HepG2 (cell line): ENCODE measurements around the gene ZNF385B. TPM values are rescaled to one million over a fixed set of nuclear protein-coding genes. Genes with fewer than 3 reads are reported as not detected.
A peak's percentile ranks its signal among the peaks of the same experiment; 100 is the strongest.

Experiments used
- ATRX ChIP-seq: sonication (generic); formaldehyde crosslinking; IDR thresholded peaks from 2 replicates; pipeline ENCODE4 v1.4.0; 2020; ENCODE audit warnings: missing genetic modification reagents, borderline replicate concordance
- CBX2 ChIP-seq, 2 experiments: fragments of 200-600 bp in 1 of 2; sonication (generic); formaldehyde crosslinking in 1 of 2; IDR thresholded peaks; 2 replicates each; pipeline versions ENCODE4 v1.7.0 to v1.8.1; 2018 to 2022; ENCODE audit warnings: low read depth in 2 of 2, low read length in 1 of 2, mild to moderate bottlenecking in 1 of 2, missing genetic modification reagents in 1 of 2
- HMG20A ChIP-seq: IDR thresholded peaks from 2 replicates; pipeline ENCODE4 v1.6.1; 2016; ENCODE audit warnings: borderline replicate concordance
- NR2C2 ChIP-seq: sonication (generic); formaldehyde crosslinking; IDR thresholded peaks from 2 replicates; pipeline ENCODE4 v1.4.0; 2020; ENCODE audit warnings: missing genetic modification reagents, mild to moderate bottlenecking, moderate library complexity, borderline replicate concordance
- NR2F1 ChIP-seq, 2 experiments: fragments of 450-650 bp in 1 of 2; formaldehyde crosslinking in 1 of 2; IDR thresholded peaks; 2 replicates each; pipeline versions ENCODE4 v1.5.0 to v1.6.1; 2016 to 2020; ENCODE audit warnings: mild to moderate bottlenecking in 1 of 2, missing compliant biosample characterization in 1 of 2, missing genetic modification reagents in 1 of 2, moderate library complexity in 1 of 2
- SSRP1 ChIP-seq: IDR thresholded peaks from 2 replicates; pipeline ENCODE4 v1.6.1; 2016; ENCODE audit warnings: control low read depth
- U2AF2 ChIP-seq: fragments of 200-400 bp; formaldehyde crosslinking; IDR thresholded peaks from 2 replicates; pipeline ENCODE4 v1.6.1; 2017; ENCODE audit warnings: low read depth, mild to moderate bottlenecking, low read length
- ZNF788 ChIP-seq: sonication (generic); formaldehyde crosslinking; IDR thresholded peaks from 2 replicates; pipeline ENCODE4 v1.5.0; 2020; ENCODE audit warnings: mild to moderate bottlenecking, missing genetic modification reagents, borderline replicate concordance
- polyA plus RNA-seq, 8 experiments: library from polyadenylated mRNA; depleted of rRNA in 3 of 8; stranded (reverse) in 7 of 8; unstranded in 1 of 8; fragments of >200 nt; fragmentation: Illumina TruSeq in 4 of 8; extraction: Trizol in 4 of 8; gene quantifications; 2 replicates each; pipeline versions ENCODE4 v1.2.1 to v1.2.3, GENCODE V29; 2011 to 2016; ENCODE audit warnings: low read depth in 4 of 8, missing spikeins in 1 of 8, mixed read lengths in 1 of 8; ENCODE audit not compliant: insufficient read depth in 1 of 8
- total RNA-seq, 5 experiments: library from RNA; depleted of rRNA; stranded (reverse); fragments of >200 nt; fragmentation: Illumina TruSeq; extraction: Trizol; gene quantifications; 2 replicates each; pipeline ENCODE4 v1.2.3, GENCODE V29; 2016; ENCODE audit warnings: low read depth in 1 of 5
- TF ChIP-seq, protein P1 (sequence below): IDR thresholded peaks from 2 replicates; pipeline ENCODE4 v1.6.1; 2016
- TF ChIP-seq, protein P2 (sequence below): sonication (generic); formaldehyde crosslinking; conservative IDR thresholded peaks from 2 replicates; pipeline ENCODE4 v1.4.0; 2020; ENCODE audit warnings: mild to moderate bottlenecking, missing genetic modification reagents, moderate library complexity
- TF ChIP-seq, protein P3 (sequence below): sonication (generic); formaldehyde crosslinking; IDR thresholded peaks from 2 replicates; pipeline ENCODE4 v1.4.0; 2020; ENCODE audit warnings: mild to moderate bottlenecking, missing genetic modification reagents
- TF ChIP-seq, protein P4 (sequence below): sonication (generic); formaldehyde crosslinking; IDR thresholded peaks from 2 replicates; pipeline ENCODE4 v1.4.0; 2020; ENCODE audit warnings: missing genetic modification reagents

Gene ZNF385B
- total and polyA plus RNA-seq, 2 of the 13 experiments (the other 11 are each of a cell fraction or from before 2014, with no cell fraction given): 3.3 to 6.7 TPM

DNA sequence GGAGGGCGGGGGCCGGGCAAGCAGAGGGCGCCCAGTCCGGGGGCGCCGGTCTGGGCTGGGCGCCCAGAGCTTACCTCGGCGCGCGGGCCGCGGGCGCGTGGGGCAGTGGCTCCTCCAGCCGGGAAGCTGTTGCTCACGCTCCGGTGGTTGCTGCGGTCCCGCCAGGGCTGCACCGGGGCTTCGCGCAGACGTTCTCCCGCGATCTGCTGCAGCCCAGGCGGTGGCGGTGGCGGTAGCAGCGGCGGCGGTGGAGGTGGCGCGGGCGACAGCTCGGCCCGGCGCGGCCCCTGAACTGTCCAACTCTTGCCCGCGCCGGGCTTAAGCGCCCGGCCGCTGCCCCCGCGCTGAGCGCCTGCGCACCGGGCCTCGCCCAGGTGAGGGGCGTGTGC, 391 bp downstream of the ZNF385B start (continued):
- TF ChIP-seq SSRP1 (CRISPR knock-in tag): no peak
- TF ChIP-seq, protein P1, sequence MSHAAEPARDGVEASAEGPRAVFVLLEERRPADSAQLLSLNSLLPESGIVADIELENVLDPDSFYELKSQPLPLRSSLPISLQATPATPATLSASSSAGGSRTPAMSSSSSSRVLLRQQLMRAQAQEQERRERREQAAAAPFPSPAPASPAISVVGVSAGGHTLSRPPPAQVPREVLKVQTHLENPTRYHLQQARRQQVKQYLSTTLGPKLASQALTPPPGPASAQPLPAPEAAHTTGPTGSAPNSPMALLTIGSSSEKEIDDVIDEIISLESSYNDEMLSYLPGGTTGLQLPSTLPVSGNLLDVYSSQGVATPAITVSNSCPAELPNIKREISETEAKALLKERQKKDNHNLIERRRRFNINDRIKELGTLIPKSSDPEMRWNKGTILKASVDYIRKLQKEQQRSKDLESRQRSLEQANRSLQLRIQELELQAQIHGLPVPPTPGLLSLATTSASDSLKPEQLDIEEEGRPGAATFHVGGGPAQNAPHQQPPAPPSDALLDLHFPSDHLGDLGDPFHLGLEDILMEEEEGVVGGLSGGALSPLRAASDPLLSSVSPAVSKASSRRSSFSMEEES (CRISPR knock-in tag): no peak
- no peak for TF ChIP-seq U2AF2
- TF ChIP-seq HMG20A: no peak
- TF ChIP-seq CBX2 (IDR thresholded peaks at IDR 0.05; ENCODE audit: low read depth, low read length): no peak
- 0 out of 2 replicates have a peak, but pooled peaks have one; percentile 71 for TF ChIP-seq CBX2 (CRISPR knock-in tag; IDR thresholded peaks at IDR 0.05; ENCODE audit: low read depth)
- TF ChIP-seq, protein P2, sequence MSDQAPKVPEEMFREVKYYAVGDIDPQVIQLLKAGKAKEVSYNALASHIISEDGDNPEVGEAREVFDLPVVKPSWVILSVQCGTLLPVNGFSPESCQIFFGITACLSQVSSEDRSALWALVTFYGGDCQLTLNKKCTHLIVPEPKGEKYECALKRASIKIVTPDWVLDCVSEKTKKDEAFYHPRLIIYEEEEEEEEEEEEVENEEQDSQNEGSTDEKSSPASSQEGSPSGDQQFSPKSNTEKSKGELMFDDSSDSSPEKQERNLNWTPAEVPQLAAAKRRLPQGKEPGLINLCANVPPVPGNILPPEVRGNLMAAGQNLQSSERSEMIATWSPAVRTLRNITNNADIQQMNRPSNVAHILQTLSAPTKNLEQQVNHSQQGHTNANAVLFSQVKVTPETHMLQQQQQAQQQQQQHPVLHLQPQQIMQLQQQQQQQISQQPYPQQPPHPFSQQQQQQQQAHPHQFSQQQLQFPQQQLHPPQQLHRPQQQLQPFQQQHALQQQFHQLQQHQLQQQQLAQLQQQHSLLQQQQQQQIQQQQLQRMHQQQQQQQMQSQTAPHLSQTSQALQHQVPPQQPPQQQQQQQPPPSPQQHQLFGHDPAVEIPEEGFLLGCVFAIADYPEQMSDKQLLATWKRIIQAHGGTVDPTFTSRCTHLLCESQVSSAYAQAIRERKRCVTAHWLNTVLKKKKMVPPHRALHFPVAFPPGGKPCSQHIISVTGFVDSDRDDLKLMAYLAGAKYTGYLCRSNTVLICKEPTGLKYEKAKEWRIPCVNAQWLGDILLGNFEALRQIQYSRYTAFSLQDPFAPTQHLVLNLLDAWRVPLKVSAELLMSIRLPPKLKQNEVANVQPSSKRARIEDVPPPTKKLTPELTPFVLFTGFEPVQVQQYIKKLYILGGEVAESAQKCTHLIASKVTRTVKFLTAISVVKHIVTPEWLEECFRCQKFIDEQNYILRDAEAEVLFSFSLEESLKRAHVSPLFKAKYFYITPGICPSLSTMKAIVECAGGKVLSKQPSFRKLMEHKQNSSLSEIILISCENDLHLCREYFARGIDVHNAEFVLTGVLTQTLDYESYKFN: no peak
- 0 out of 2 replicates have a peak, but pooled peaks have one; percentile 34 for TF ChIP-seq ZNF788
- no peak for TF ChIP-seq NR2F1 (CRISPR knock-in tag; IDR thresholded peaks at IDR 0.05)
- no peak for TF ChIP-seq NR2C2
- TF ChIP-seq, protein P3, sequence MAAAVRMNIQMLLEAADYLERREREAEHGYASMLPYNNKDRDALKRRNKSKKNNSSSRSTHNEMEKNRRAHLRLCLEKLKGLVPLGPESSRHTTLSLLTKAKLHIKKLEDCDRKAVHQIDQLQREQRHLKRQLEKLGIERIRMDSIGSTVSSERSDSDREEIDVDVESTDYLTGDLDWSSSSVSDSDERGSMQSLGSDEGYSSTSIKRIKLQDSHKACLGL (CRISPR knock-in tag): peak; percentile 37; the same call in 1 of the 2 replicates
- TF ChIP-seq ATRX (CRISPR knock-in tag): no peak
- TF ChIP-seq, protein P4, sequence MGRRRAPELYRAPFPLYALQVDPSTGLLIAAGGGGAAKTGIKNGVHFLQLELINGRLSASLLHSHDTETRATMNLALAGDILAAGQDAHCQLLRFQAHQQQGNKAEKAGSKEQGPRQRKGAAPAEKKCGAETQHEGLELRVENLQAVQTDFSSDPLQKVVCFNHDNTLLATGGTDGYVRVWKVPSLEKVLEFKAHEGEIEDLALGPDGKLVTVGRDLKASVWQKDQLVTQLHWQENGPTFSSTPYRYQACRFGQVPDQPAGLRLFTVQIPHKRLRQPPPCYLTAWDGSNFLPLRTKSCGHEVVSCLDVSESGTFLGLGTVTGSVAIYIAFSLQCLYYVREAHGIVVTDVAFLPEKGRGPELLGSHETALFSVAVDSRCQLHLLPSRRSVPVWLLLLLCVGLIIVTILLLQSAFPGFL (CRISPR knock-in tag): no peak
